C4-2B (cell line): ENCODE data around the gene NAV2.

ENCODE experiments used
- H3K27ac ChIP-seq: fragments of 450-650 bp; 2 replicates; pipeline ENCODE4 v1.5.1; 2017
- ZFX ChIP-seq: fragments of 450-650 bp; IDR thresholded peaks from 2 replicates; pipeline ENCODE4 v1.6.1; 2017
- TF ChIP-seq, protein P1 (sequence below): fragments of 450-650 bp; conservative IDR thresholded peaks from 2 replicates; pipeline ENCODE4 v1.5.1; 2017; ENCODE audit warnings: mild to moderate bottlenecking

NAV2 gene

DNA sequence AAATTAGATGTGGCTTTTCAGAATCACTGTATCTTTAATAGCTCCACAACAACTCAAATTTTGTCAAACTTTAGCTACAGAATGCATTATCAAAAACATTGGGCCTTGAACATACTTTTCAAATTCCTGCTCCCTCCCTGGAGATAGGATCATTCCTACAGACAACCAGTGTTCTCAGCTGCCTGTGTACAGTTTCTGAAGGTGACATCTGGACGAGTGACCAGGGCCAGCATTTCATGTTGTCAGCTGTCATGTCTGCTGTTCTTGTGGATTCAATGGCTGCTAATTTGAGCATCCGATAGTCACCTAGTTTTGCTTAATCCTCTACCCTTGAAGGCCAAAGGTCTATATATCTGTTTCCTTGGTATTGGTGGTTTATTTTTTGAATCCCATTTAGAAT lies 259.5 kb downstream of the NAV2 start:
- H3K27ac ChIP-seq, result no peak overlapping the region
- TF ChIP-seq, protein P1, sequence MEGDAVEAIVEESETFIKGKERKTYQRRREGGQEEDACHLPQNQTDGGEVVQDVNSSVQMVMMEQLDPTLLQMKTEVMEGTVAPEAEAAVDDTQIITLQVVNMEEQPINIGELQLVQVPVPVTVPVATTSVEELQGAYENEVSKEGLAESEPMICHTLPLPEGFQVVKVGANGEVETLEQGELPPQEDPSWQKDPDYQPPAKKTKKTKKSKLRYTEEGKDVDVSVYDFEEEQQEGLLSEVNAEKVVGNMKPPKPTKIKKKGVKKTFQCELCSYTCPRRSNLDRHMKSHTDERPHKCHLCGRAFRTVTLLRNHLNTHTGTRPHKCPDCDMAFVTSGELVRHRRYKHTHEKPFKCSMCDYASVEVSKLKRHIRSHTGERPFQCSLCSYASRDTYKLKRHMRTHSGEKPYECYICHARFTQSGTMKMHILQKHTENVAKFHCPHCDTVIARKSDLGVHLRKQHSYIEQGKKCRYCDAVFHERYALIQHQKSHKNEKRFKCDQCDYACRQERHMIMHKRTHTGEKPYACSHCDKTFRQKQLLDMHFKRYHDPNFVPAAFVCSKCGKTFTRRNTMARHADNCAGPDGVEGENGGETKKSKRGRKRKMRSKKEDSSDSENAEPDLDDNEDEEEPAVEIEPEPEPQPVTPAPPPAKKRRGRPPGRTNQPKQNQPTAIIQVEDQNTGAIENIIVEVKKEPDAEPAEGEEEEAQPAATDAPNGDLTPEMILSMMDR, result no peak

- no peak for TF ChIP-seq ZFX
- TF ChIP-seq, protein P1, result no peak
- no peak overlapping the region for H3K27ac ChIP-seq
Measured at GRCh38 chr11:19972651-19973050, 260.0 kb downstream of the NAV2 start.

- H3K27ac ChIP-seq, result no peak overlapping the region
- TF ChIP-seq, protein P1, result no peak
- no peak for TF ChIP-seq ZFX
Measured at GRCh38 chr11:19973136-19973635, 260.5 kb downstream of the NAV2 start.

GRCh38 chr11:19974886-19975285 lies 262.2 kb downstream of the NAV2 start:
- TF ChIP-seq ZFX, result no peak
- TF ChIP-seq, protein P1, result no peak
- no peak overlapping the region for H3K27ac ChIP-seq

DNA sequence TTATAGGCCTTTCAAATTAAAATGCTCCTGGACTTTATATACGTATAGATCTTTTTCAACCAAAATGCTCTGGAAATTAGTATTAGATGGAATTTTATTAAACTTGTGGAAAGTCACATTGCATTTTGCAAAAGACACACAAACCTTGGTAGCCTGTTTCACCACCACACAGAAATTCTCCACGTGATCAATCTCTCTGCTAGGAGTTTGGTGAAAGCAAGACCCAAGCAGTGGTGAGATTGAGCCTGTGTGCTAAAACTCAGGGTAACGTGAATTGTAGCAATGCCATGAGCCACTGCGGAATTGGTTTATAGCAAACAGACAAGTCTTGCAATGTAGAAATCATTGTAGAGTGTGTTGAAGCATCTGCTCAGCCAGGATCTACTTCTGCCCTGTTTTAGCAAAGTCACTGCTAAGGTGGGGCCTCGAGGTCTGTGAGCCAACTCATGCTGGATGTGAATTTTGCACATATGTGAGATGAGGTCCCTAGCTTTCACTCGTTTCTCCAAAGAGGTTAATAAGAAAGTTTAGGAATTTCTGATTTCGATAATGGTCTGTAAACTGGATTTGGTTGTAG lies 262.9 kb downstream of the NAV2 start:
- H3K27ac ChIP-seq, result no peak overlapping the region
- no peak for TF ChIP-seq ZFX
- TF ChIP-seq, protein P1, result no peak

GRCh38 chr11:19976281-19976941 lies 263.8 kb downstream of the NAV2 start:
- H3K27ac ChIP-seq, result no peak overlapping the region
- TF ChIP-seq ZFX, result no peak

DNA sequence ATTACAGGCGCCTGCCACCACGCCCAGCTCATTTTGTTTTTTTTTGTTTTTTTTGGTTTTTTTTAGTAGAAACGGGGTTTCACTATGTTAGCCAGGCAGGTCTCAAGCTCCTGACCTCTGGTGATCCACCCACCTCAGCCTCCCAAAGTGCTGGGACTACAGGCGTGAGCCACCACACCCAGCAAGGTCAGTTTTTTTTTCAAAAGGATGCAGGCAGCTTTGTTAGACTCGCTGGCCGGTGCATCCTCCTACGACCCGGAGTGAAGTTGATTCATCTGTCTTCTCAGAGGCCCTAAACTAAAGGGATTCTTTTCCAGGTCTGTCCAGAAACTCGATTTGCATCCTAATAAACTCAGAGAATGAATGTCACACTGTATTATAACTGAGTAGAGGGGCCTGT lies 265.3 kb downstream of the NAV2 start:
- TF ChIP-seq, protein P1, result no peak
- no peak for TF ChIP-seq ZFX
- H3K27ac ChIP-seq, result no peak overlapping the region
